K562 (cell line): ENCODE results near the gene DIP2C. TPM values are rescaled to one million over a fixed set of nuclear protein-coding genes. Genes with fewer than 3 reads are reported as not detected.

Experiments
- ATAC-seq: fragments of 200-7000 bp; cut with Tn5 transposase; 3 replicates; pipeline ENCODE4 v1.9.1; 2020; ENCODE audit warnings: moderate library complexity
- BruUV-seq: library from RNA; stranded (reverse); fragments of 400-500 nt; replicated peaks from 2 replicates; lab custom pipeline; 2021; lab: Mats Ljungman, UMichigan
- CTCF ChIA-PET: fragments of 300-600 bp; formaldehyde crosslinking; extraction: SDS; loops from one replicate; lab custom pipeline; 2021; ENCODE audit warnings: low intra/inter-chr PET ratio; lab: Yijun Ruan, JAX
- POLR2A ChIA-PET: fragments of 300-600, 350-650 bp; sonication (Branson Sonifier 250); formaldehyde crosslinking; extraction: SDS; loops from one replicate; lab custom pipeline; 2021; ENCODE audit warnings: antibody characterized with exemption, inconsistent platforms; lab: Yijun Ruan, JAX
- DNase-seq, 4 experiments: peaks; one replicate each; pipeline versions ENCODE4 v3.0.0 to v3.0.0-alpha.2; 2011 to 2018; ENCODE audit warnings: low spot score in 3 of 4, mixed read lengths in 3 of 4; ENCODE audit errors: extremely low read depth in 1 of 4
- FAIRE-seq: peaks from 2 replicates; lab custom pipeline; 2011; peaks lifted over from hg19 to GRCh38; lab: Jason Lieb, UNC
- H2AFZ ChIP-seq: 2 replicates; pipeline ENCODE4 v1.6.0; 2011; ENCODE audit warnings: low read depth, low read length, control low read depth, inconsistent platforms
- H3K27ac ChIP-seq: fragments of 200-600 bp; 3 replicates; pipeline ENCODE4 v1.8.0; 2011; ENCODE audit warnings: low read depth, mild to moderate bottlenecking, control low read depth, inconsistent platforms, low read length, moderate library complexity, mixed read lengths; ENCODE audit errors: extremely low read depth
- H3K27me3 ChIP-seq, 2 experiments: fragments of 300-600 bp in 1 of 2; 2 replicates in 1 of 2; 3 replicates in 1 of 2; pipeline versions ENCODE4 v1.6.0 to v1.8.0; 2011; ENCODE audit warnings: inconsistent platforms in 2 of 2, low read length in 2 of 2, mild to moderate bottlenecking in 1 of 2, mixed read lengths in 1 of 2, moderate library complexity in 1 of 2; ENCODE audit not compliant: control insufficient read depth in 2 of 2, insufficient read depth in 2 of 2
- H3K36me3 ChIP-seq: fragments of 300-600 bp; 3 replicates; pipeline ENCODE4 v1.8.0; 2011; ENCODE audit warnings: mild to moderate bottlenecking, low read length, inconsistent platforms; ENCODE audit not compliant: control insufficient read depth, insufficient read depth
- H3K4me1 ChIP-seq, 2 experiments: fragments of 200-600 bp in 1 of 2; replicated peaks in 1 of 2; 2 replicates in 1 of 2; 3 replicates in 1 of 2; pipeline versions ENCODE4 v1.5.1 to v1.8.0; 2011; ENCODE audit warnings: inconsistent platforms in 2 of 2, low read length in 2 of 2, mild to moderate bottlenecking in 1 of 2, mixed read lengths in 1 of 2, moderate library complexity in 1 of 2; ENCODE audit not compliant: control insufficient read depth in 2 of 2, insufficient read depth in 2 of 2
- H3K4me2 ChIP-seq: 2 replicates; pipeline ENCODE4 v1.6.1; 2011; ENCODE audit warnings: low read length, control low read depth, inconsistent platforms, mixed read lengths; ENCODE audit not compliant: insufficient read depth
- H3K4me3 ChIP-seq: fragments of 200-600 bp; sonication (generic), shearing (Covaris generic); 2 replicates; pipeline ENCODE4 v1.5.1; 2016; ENCODE audit warnings: control low read depth, inconsistent platforms
- H3K79me2 ChIP-seq: fragments of 200-600 bp; 3 replicates; pipeline ENCODE4 v1.8.0; 2011; ENCODE audit warnings: low read length, inconsistent platforms; ENCODE audit not compliant: control insufficient read depth, insufficient read depth
- H3K9ac ChIP-seq, 2 experiments: 2 replicates each; pipeline versions ENCODE4 v1.6.0 to v1.6.1; 2011; ENCODE audit warnings: low read depth in 2 of 2, low read length in 2 of 2, control low read depth in 1 of 2, inconsistent platforms in 1 of 2, mild to moderate bottlenecking in 1 of 2, mixed read lengths in 1 of 2; ENCODE audit not compliant: insufficient read depth in 1 of 2
- H3K9me1 ChIP-seq: one replicate; pipeline ENCODE4 v1.6.0; 2011; ENCODE audit warnings: inconsistent platforms, mild to moderate bottlenecking, low read length, moderate library complexity; ENCODE audit not compliant: control insufficient read depth, insufficient read depth
- H3K9me3 ChIP-seq: replicated peaks from 2 replicates; pipeline ENCODE4 v1.5.1; 2011; ENCODE audit warnings: low read depth, low read length, inconsistent platforms; ENCODE audit not compliant: control insufficient read depth, insufficient read depth
- H4K20me1 ChIP-seq: replicated peaks from 2 replicates; pipeline ENCODE4 v1.6.1; 2011; ENCODE audit warnings: low read length, inconsistent platforms, mixed read lengths; ENCODE audit not compliant: control insufficient read depth, insufficient read depth
- CHCHD3 ChIP-seq: fragments of 250-450 bp; sonication (Bioruptor Pico); IDR thresholded peaks from 2 replicates; pipeline ENCODE4 v2.1.2; 2022; ENCODE audit warnings: mild to moderate bottlenecking
- E2F3 ChIP-seq: fragments of 250-450 bp; sonication (Bioruptor Pico); IDR thresholded peaks from 2 replicates; pipeline ENCODE4 v1.4.0; 2020; ENCODE audit warnings: mild to moderate bottlenecking
- SMAD3 ChIP-seq: fragments of 450-650 bp; formaldehyde crosslinking; conservative IDR thresholded peaks from 2 replicates; pipeline ENCODE4 v1.4.0; 2020; ENCODE audit warnings: mild to moderate bottlenecking
- TARDBP ChIP-seq: fragments of 450-650 bp; IDR thresholded peaks from 2 replicates; pipeline ENCODE4 v1.6.1; 2016
- WGBS: fragments of 100-300 bp; shearing (Covaris generic); methylation state at CpG from one replicate; pipeline ENCODE4 v1.1.6; 2016; ENCODE audit warnings: low coverage, mixed read lengths; ENCODE audit not compliant: insufficient coverage; ENCODE audit errors: missing lambda C conversion rate; 5-methylcytosine and 5-hydroxymethylcytosine counted together
- in situ Hi-C: fragments of 300-500 bp; cut with MboI; formaldehyde crosslinking; loops from 4 replicates; pipeline ENCODE4 v1.15.0; 2018; ENCODE audit warnings: inconsistent platforms, mixed read lengths
- intact Hi-C: fragments of 100-400 bp; cut with micrococcal nuclease; formaldehyde crosslinking; loops from 2 replicates; pipeline ENCODE4 v1.14.2; 2022
- polyA plus RNA-seq, 8 experiments: library from polyadenylated mRNA; depleted of rRNA in 4 of 8; stranded (reverse) in 5 of 8; unstranded in 3 of 8; fragments of >200 nt; fragmentation: Nextera tagmentation in 2 of 8; fragmentation: Illumina TruSeq in 1 of 8; extraction: Ambion mirVana in 2 of 8; extraction: Trizol in 1 of 8; gene quantifications; 2 replicates each; pipeline versions ENCODE4 v1.2.1 to v1.2.3, GENCODE V29; 2011 to 2014; ENCODE audit warnings: inconsistent platforms in 1 of 8, missing spikeins in 1 of 8
- total RNA-seq, 7 experiments: library from RNA; depleted of rRNA in 6 of 7; stranded (reverse); fragments of >200 nt in 6 of 7; fragmentation: Illumina TruSeq in 2 of 7; extraction: Trizol in 2 of 7; gene quantifications; 2 replicates each; pipeline versions ENCODE4 v1.2.1 to v1.2.3, GENCODE V29; 2011 to 2021; ENCODE audit warnings: low replicate concordance in 1 of 7
- TF ChIP-seq, protein P1 (sequence below): fragments of 450-650 bp; IDR thresholded peaks from 2 replicates; pipeline ENCODE4 v1.6.1; 2016; ENCODE audit warnings: missing biosample characterization, missing genetic modification characterization
- TF ChIP-seq, protein P2 (sequence below), 3 experiments: fragments of 200-800 bp in 1 of 3; sonication (Bioruptor generic) in 1 of 3; sonication (generic) in 1 of 3; formaldehyde crosslinking in 1 of 3; IDR thresholded peaks; 2 replicates each; pipeline versions ENCODE4 v1.6.1 to v1.8.0; 2016 to 2022; ENCODE audit warnings: mild to moderate bottlenecking in 2 of 3, missing compliant biosample characterization in 2 of 3, missing genetic modification characterization in 2 of 3, missing genetic modification reagents in 1 of 3
- TF ChIP-seq, protein P3 (sequence below): fragments of 450-650 bp; IDR thresholded peaks from 2 replicates; pipeline ENCODE4 v1.6.1; 2017; ENCODE audit warnings: antibody characterized with exemption, mild to moderate bottlenecking
- TF ChIP-seq, protein P4 (sequence below), 3 experiments: IDR thresholded peaks in 2 of 3; conservative IDR thresholded peaks in 1 of 3; 2 replicates each; pipeline ENCODE4 v1.5.1; 2011 to 2012; ENCODE audit warnings: low read length in 3 of 3, mild to moderate bottlenecking in 3 of 3, control low read depth in 2 of 3, improper control_type of control experiment in 1 of 3, inconsistent platforms in 1 of 3, low read depth in 1 of 3, mixed read lengths in 1 of 3, moderate library complexity in 1 of 3; ENCODE audit not compliant: insufficient read depth in 2 of 3

DIP2C gene
- total and polyA plus RNA-seq, 9 of the 15 experiments (the other 6 are each of a cell fraction or from before 2014, with no cell fraction given), result 0.01 TPM; not detected in 8

GRCh38 chr10:680745-681144, 8.7 kb downstream of the DIP2C start:
- Histone ChIP-seq H3K4me2 (no peak overlapping the region), H3K27ac (no peak overlapping the region), H4K20me1 (no peaks in the 10 kb centered on the region), H3K4me1 (no peaks in the 10 kb centered on the region; a peak in 1 of 5 replicates), H3K9ac (no peak overlapping the region), H3K27me3 (peaks cover 5 to 42% of the 10 kb centered on the region in 2 experiments; a peak in 4 of 5 replicates), H3K9me1 (no peaks in the 10 kb centered on the region), H3K79me2 (no peaks in the 10 kb centered on the region), H3K9me3 (no peaks in the 10 kb centered on the region), H2AFZ (no peak overlapping the region), H3K4me3 (no peak overlapping the region), H3K36me3 (no peaks in the 10 kb centered on the region)
- FAIRE-seq (no peak), DNase-seq (no peak), ATAC-seq (no peak)
- ChIA-PET CTCF (no interaction called here), POLR2A (no interaction called here)
- WGBS, result under 1% methylated on average over 12 of the region's 12 CpGs
- TF ChIP-seq, protein P1, sequence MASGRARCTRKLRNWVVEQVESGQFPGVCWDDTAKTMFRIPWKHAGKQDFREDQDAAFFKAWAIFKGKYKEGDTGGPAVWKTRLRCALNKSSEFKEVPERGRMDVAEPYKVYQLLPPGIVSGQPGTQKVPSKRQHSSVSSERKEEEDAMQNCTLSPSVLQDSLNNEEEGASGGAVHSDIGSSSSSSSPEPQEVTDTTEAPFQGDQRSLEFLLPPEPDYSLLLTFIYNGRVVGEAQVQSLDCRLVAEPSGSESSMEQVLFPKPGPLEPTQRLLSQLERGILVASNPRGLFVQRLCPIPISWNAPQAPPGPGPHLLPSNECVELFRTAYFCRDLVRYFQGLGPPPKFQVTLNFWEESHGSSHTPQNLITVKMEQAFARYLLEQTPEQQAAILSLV (tag), result no peak
- TF ChIP-seq TARDBP, result no peak
- no peak for TF ChIP-seq CHCHD3
- TF ChIP-seq, protein P2, sequence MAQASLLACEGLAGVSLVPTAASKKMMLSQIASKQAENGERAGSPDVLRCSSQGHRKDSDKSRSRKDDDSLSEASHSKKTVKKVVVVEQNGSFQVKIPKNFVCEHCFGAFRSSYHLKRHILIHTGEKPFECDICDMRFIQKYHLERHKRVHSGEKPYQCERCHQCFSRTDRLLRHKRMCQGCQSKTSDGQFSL (CRISPR knock-in tag; IDR thresholded peaks at IDR 0.05), result no peak
- TF ChIP-seq, protein P2 (tag; IDR thresholded peaks at IDR 0.05), result no peak
- TF ChIP-seq, protein P3, sequence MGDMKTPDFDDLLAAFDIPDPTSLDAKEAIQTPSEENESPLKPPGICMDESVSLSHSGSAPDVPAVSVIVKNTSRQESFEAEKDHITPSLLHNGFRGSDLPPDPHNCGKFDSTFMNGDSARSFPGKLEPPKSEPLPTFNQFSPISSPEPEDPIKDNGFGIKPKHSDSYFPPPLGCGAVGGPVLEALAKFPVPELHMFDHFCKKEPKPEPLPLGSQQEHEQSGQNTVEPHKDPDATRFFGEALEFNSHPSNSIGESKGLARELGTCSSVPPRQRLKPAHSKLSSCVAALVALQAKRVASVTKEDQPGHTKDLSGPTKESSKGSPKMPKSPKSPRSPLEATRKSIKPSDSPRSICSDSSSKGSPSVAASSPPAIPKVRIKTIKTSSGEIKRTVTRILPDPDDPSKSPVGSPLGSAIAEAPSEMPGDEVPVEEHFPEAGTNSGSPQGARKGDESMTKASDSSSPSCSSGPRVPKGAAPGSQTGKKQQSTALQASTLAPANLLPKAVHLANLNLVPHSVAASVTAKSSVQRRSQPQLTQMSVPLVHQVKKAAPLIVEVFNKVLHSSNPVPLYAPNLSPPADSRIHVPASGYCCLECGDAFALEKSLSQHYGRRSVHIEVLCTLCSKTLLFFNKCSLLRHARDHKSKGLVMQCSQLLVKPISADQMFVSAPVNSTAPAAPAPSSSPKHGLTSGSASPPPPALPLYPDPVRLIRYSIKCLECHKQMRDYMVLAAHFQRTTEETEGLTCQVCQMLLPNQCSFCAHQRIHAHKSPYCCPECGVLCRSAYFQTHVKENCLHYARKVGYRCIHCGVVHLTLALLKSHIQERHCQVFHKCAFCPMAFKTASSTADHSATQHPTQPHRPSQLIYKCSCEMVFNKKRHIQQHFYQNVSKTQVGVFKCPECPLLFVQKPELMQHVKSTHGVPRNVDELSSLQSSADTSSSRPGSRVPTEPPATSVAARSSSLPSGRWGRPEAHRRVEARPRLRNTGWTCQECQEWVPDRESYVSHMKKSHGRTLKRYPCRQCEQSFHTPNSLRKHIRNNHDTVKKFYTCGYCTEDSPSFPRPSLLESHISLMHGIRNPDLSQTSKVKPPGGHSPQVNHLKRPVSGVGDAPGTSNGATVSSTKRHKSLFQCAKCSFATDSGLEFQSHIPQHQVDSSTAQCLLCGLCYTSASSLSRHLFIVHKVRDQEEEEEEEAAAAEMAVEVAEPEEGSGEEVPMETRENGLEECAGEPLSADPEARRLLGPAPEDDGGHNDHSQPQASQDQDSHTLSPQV, result no peak
- no peak for TF ChIP-seq E2F3 (CRISPR knock-in tag)
- no peak for TF ChIP-seq SMAD3 (CRISPR knock-in tag)
- TF ChIP-seq, protein P4, sequence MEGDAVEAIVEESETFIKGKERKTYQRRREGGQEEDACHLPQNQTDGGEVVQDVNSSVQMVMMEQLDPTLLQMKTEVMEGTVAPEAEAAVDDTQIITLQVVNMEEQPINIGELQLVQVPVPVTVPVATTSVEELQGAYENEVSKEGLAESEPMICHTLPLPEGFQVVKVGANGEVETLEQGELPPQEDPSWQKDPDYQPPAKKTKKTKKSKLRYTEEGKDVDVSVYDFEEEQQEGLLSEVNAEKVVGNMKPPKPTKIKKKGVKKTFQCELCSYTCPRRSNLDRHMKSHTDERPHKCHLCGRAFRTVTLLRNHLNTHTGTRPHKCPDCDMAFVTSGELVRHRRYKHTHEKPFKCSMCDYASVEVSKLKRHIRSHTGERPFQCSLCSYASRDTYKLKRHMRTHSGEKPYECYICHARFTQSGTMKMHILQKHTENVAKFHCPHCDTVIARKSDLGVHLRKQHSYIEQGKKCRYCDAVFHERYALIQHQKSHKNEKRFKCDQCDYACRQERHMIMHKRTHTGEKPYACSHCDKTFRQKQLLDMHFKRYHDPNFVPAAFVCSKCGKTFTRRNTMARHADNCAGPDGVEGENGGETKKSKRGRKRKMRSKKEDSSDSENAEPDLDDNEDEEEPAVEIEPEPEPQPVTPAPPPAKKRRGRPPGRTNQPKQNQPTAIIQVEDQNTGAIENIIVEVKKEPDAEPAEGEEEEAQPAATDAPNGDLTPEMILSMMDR (IDR thresholded peaks at IDR 0.05 in 2 of 3, conservative IDR thresholded peaks at IDR 0.05 in 1 of 3; ENCODE audit: insufficient read depth in 2 of 3, low read depth in 1 of 3, low read length in 3 of 3), result no peak
- in situ Hi-C loops, result no loop called here
- intact Hi-C loops, result no loop called here
- no TSS peak for BruUV-seq
